Mucosa of stomach (tissue), 1 donor: ENCODE measurements around the gene RAD51B.

Experiments
- H3K27me3 ChIP-seq: one replicate; pipeline ENCODE4 v1.7.0; 2013; ENCODE audit warnings: mild to moderate bottlenecking, low read length; ENCODE audit not compliant: control insufficient read depth, insufficient read depth
- H3K36me3 ChIP-seq: one replicate; pipeline ENCODE4 v1.7.0; 2013; ENCODE audit warnings: low read length; ENCODE audit not compliant: control insufficient read depth, insufficient read depth
- H3K4me1 ChIP-seq: one replicate; pipeline ENCODE4 v1.7.0; 2013; ENCODE audit warnings: mild to moderate bottlenecking, low read length; ENCODE audit not compliant: control insufficient read depth, insufficient read depth
- H3K4me3 ChIP-seq: one replicate; pipeline ENCODE4 v1.7.0; 2013; ENCODE audit warnings: low read length
- H3K9ac ChIP-seq: one replicate; pipeline ENCODE4 v1.7.0; 2013; ENCODE audit warnings: mild to moderate bottlenecking, low read length, moderate library complexity
- H3K9me3 ChIP-seq: one replicate; pipeline ENCODE4 v1.7.0; 2013; ENCODE audit warnings: mild to moderate bottlenecking, low read length, moderate library complexity; ENCODE audit not compliant: control insufficient read depth
- donor health status: Pancreatic carcinoma.

The RAD51B gene

GRCh38 chr14:68681256-68682011 is 861.9 kb downstream of the RAD51B start:
- Histone ChIP-seq H3K36me3 (no peaks in the 10 kb centered on the region), H3K9ac (no peak overlapping the region), H3K9me3 (no peaks in the 10 kb centered on the region), H3K4me3 (no peak overlapping the region), H3K4me1 (peaks cover 42% of the 10 kb centered on the region), H3K27me3 (no peaks in the 10 kb centered on the region)

- no peak overlapping the region for H3K9ac ChIP-seq
- H3K4me3 ChIP-seq, result no peak overlapping the region
- H3K36me3 ChIP-seq, result no peaks in the 10 kb centered on the region
- H3K9me3 ChIP-seq, result no peaks in the 10 kb centered on the region
- peaks cover 35% of the 10 kb centered on the region for H3K4me1 ChIP-seq
- H3K27me3 ChIP-seq, result no peaks in the 10 kb centered on the region
These were observed 862.9 kb downstream of the RAD51B start for GRCh38 chr14:68682166-68683103.

- Histone ChIP-seq H3K36me3 (no peaks in the 10 kb centered on the region), H3K4me3 (no peak overlapping the region), H3K9me3 (no peaks in the 10 kb centered on the region), H3K27me3 (no peaks in the 10 kb centered on the region), H3K9ac (peak overlapping the region; percentile 17), H3K4me1 (peaks cover 26% of the 10 kb centered on the region)
These were observed 863.7 kb downstream of the RAD51B start for GRCh38 chr14:68683326-68683725.

GRCh38 chr14:68684466-68685418 is 865.2 kb downstream of the RAD51B start:
- Histone ChIP-seq H3K4me1 (peaks cover 12% of the 10 kb centered on the region), H3K4me3 (no peak overlapping the region), H3K9ac (no peak overlapping the region), H3K27me3 (no peaks in the 10 kb centered on the region), H3K36me3 (no peaks in the 10 kb centered on the region), H3K9me3 (no peaks in the 10 kb centered on the region)

- H3K9me3 ChIP-seq, result no peaks in the 10 kb centered on the region
- no peaks in the 10 kb centered on the region for H3K27me3 ChIP-seq
- peaks cover 12% of the 10 kb centered on the region for H3K4me1 ChIP-seq
- H3K4me3 ChIP-seq, result no peak overlapping the region
- H3K36me3 ChIP-seq, result no peaks in the 10 kb centered on the region
- H3K9ac ChIP-seq, result no peak overlapping the region
These were observed 866.0 kb downstream of the RAD51B start for GRCh38 chr14:68685419-68686204.

GRCh38 chr14:68686205-68686465 is 866.6 kb downstream of the RAD51B start:
- Histone ChIP-seq H3K4me3 (no peak overlapping the region), H3K27me3 (no peaks in the 10 kb centered on the region), H3K9ac (no peak overlapping the region), H3K4me1 (peaks cover 12% of the 10 kb centered on the region), H3K9me3 (no peaks in the 10 kb centered on the region), H3K36me3 (no peaks in the 10 kb centered on the region)

- no peaks in the 10 kb centered on the region for H3K27me3 ChIP-seq
These were observed 867.1 kb downstream of the RAD51B start for GRCh38 chr14:68686724-68687123.

GRCh38 chr14:68687746-68688145 is 868.2 kb downstream of the RAD51B start:
- no peak overlapping the region for H3K4me3 ChIP-seq
- H3K27me3 ChIP-seq, result no peaks in the 10 kb centered on the region
- no peak overlapping the region for H3K9ac ChIP-seq
- no peaks in the 10 kb centered on the region for H3K36me3 ChIP-seq
- H3K4me1 ChIP-seq, result no peaks in the 10 kb centered on the region
- no peaks in the 10 kb centered on the region for H3K9me3 ChIP-seq

More at GRCh38 chr14:68686724-68687123, 867.1 kb downstream of the RAD51B start:
- Histone ChIP-seq H3K9me3 (no peaks in the 10 kb centered on the region), H3K4me3 (no peak overlapping the region), H3K36me3 (no peaks in the 10 kb centered on the region), H3K4me1 (peaks cover 6% of the 10 kb centered on the region), H3K9ac (no peak overlapping the region)

GRCh38 chr14:68688872-68689371 is 869.3 kb downstream of the RAD51B start:
- no peaks in the 10 kb centered on the region for H3K27me3 ChIP-seq
- H3K9ac ChIP-seq, result no peak overlapping the region
- no peaks in the 10 kb centered on the region for H3K36me3 ChIP-seq
- H3K4me3 ChIP-seq, result no peak overlapping the region
- no peaks in the 10 kb centered on the region for H3K9me3 ChIP-seq
- H3K4me1 ChIP-seq, result no peaks in the 10 kb centered on the region

GRCh38 chr14:68689511-68689910 is 869.9 kb downstream of the RAD51B start:
- H3K27me3 ChIP-seq, result no peaks in the 10 kb centered on the region
- H3K9ac ChIP-seq, result no peak overlapping the region
- no peak overlapping the region for H3K4me3 ChIP-seq
- H3K9me3 ChIP-seq, result no peaks in the 10 kb centered on the region
- H3K4me1 ChIP-seq, result no peaks in the 10 kb centered on the region
- no peaks in the 10 kb centered on the region for H3K36me3 ChIP-seq
